ENCODE measurements around the gene CCDC89.

Gene CCDC89

GRCh38 chr11:85685820-85686459, at the start of gene CCDC89:
Gene CCDC89, minus strand, starts transcription at chr11:85686195. Its CDS starts 65 bp downstream, at chr11:85686130.
- no peak for DNase-seq (ENCODE audit: low read depth)

GRCh38 chr11:85732965-85733364, 47.0 kb upstream of the CCDC89 start:
- DNase-seq (ENCODE audit: low read depth), result no peak

GRCh38 chr11:85726381-85726780, 40.4 kb upstream of the CCDC89 start:
- DNase-seq (ENCODE audit: low read depth), result no peak

- DNase-seq (ENCODE audit: low read depth), result no peak
Measured at GRCh38 chr11:85725510-85726258, 39.7 kb upstream of the CCDC89 start.

GRCh38 chr11:85724748-85725465, 38.9 kb upstream of the CCDC89 start:
- no peak for DNase-seq (ENCODE audit: low read depth)

- no peak for DNase-seq (ENCODE audit: low read depth)
Measured at GRCh38 chr11:85723088-85723487, 37.1 kb upstream of the CCDC89 start.

- no peak for DNase-seq (ENCODE audit: low read depth)
Measured at GRCh38 chr11:85721191-85721590, 35.2 kb upstream of the CCDC89 start.

GRCh38 chr11:85718991-85719807, 33.2 kb upstream of the CCDC89 start:
- no peak for DNase-seq (ENCODE audit: low read depth)

GRCh38 chr11:85718126-85718943, 32.3 kb upstream of the CCDC89 start:
- no peak for DNase-seq (ENCODE audit: low read depth)

GRCh38 chr11:85717429-85717828, 31.4 kb upstream of the CCDC89 start:
- DNase-seq (ENCODE audit: low read depth), result no peak

- DNase-seq (ENCODE audit: low read depth), result no peak
Measured at GRCh38 chr11:85712953-85713352, 27.0 kb upstream of the CCDC89 start.

GRCh38 chr11:85710917-85711316, 24.9 kb upstream of the CCDC89 start:
- DNase-seq (ENCODE audit: low read depth), result no peak

- DNase-seq (ENCODE audit: low read depth), result no peak
Measured at GRCh38 chr11:85709941-85710702, 24.1 kb upstream of the CCDC89 start.

GRCh38 chr11:85705800-85706199, 19.8 kb upstream of the CCDC89 start:
- no peak for DNase-seq (ENCODE audit: low read depth)

GRCh38 chr11:85704967-85705366, 19.0 kb upstream of the CCDC89 start:
- no peak for DNase-seq (ENCODE audit: low read depth)

GRCh38 chr11:85699957-85700741, 14.2 kb upstream of the CCDC89 start:
- no peak for DNase-seq (ENCODE audit: low read depth)

GRCh38 chr11:85698195-85698594, 12.2 kb upstream of the CCDC89 start:
- no peak for DNase-seq (ENCODE audit: low read depth)

- DNase-seq (ENCODE audit: low read depth), result no peak
Measured at GRCh38 chr11:85697747-85698146, 11.8 kb upstream of the CCDC89 start.

GRCh38 chr11:85695546-85695945, 9.6 kb upstream of the CCDC89 start:
- no peak for DNase-seq (ENCODE audit: low read depth)

All from stimulated activated CD8-positive, alpha-beta memory T cell treated with anti-CD3 and anti-CD28 coated beads, Interleukin-12 subunit alpha, Interleukin-12 subunit beta, amount 100 ng/mL, for 4 hours (primary cell).